Activated naive CD4-positive, alpha-beta T cell treated with anti-CD3 and anti-CD28 coated beads for 36 hours (primary cell): ENCODE measurements around the gene DAD1. TPM values are rescaled to one million over a fixed set of nuclear protein-coding genes. Genes with fewer than 3 reads are reported as not detected.
A peak's percentile ranks its signal among the peaks of the same experiment; 100 is the strongest.

Experiments
- CTCF ChIA-PET: fragments of 350-600 bp; sonication (Branson Sonifier 250); formaldehyde crosslinking; loops from one replicate; lab custom pipeline; 2021; ENCODE audit warnings: antibody characterized with exemption; lab: Charles Lee
- DNase-seq: peaks from one replicate; pipeline ENCODE4 v3.0.0-alpha.2; 2020
- H3K27ac Mint-ChIP-seq: one replicate; pipeline ENCODE4 v1.8.0; 2021; ENCODE audit warnings: mild to moderate bottlenecking, mixed read lengths
- H3K27me3 Mint-ChIP-seq: one replicate; pipeline ENCODE4 v1.8.0; 2021; ENCODE audit warnings: low read depth, mixed read lengths
- H3K36me3 Mint-ChIP-seq: one replicate; pipeline ENCODE4 v1.8.0; 2021; ENCODE audit warnings: low read depth, mixed read lengths
- H3K4me1 Mint-ChIP-seq: one replicate; pipeline ENCODE4 v1.8.0; 2021; ENCODE audit warnings: low read depth, mixed read lengths
- H3K4me3 Mint-ChIP-seq: one replicate; pipeline ENCODE4 v1.8.0; 2021; ENCODE audit warnings: mild to moderate bottlenecking, moderate library complexity, mixed read lengths
- H3K9me3 Mint-ChIP-seq: one replicate; pipeline ENCODE4 v1.8.0; 2021; ENCODE audit warnings: mixed read lengths
- intact Hi-C: fragments of 100-400 bp; cut with micrococcal nuclease; formaldehyde crosslinking; loops from one replicate; pipeline ENCODE4 v1.15.1; 2023
- total RNA-seq, 2 experiments: library from RNA; stranded (reverse); gene quantifications; one replicate each; pipeline ENCODE4 v1.2.3, GENCODE V29; 2021

DAD1 gene
- total RNA-seq, 2 experiments from 2014 or later, result 219 to 226 TPM

DNA sequence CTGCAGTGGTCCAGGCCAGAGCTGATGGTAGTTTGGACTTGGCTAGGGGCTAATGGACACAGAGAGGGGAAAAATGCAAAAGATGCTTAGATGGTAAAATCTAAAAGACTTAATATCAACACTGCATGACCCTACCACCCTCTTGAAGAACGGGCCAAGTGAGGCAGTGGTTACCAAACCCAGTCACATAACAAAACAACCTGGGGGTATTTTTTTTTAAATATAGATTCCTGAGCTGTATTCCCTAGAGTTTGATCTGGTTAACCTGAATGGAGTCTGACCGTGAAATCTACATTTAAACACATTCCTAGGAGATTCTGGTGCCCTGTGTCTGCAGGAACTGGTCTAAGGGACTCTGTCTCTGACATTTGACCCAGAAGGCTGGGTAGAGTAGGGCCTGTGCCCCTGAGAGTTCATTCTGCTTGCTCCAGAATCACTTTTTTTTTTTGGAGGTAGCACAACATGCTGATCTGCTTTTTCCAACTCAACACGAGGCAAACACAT is 24.8 kb upstream of the DAD1 start:
- Mint-ChIP-seq H3K4me1 (no peaks in the 10 kb centered on the region), H3K4me3 (no peak overlapping the region), H3K27me3 (no peaks in the 10 kb centered on the region), H3K9me3 (no peaks in the 10 kb centered on the region), H3K36me3 (peaks cover 12% of the 10 kb centered on the region), H3K27ac (no peak overlapping the region)
- intact Hi-C loops, result no loop called here
- no peak for DNase-seq
- CTCF ChIA-PET, result no interaction called here

GRCh38 chr14:22613106-22613695 is 24.2 kb upstream of the DAD1 start:
- no peaks in the 10 kb centered on the region for H3K27me3 Mint-ChIP-seq
- no peak overlapping the region for H3K27ac Mint-ChIP-seq
- H3K36me3 Mint-ChIP-seq, result peaks cover 12% of the 10 kb centered on the region
- intact Hi-C loops, result no loop called here
- no peaks in the 10 kb centered on the region for H3K9me3 Mint-ChIP-seq
- CTCF ChIA-PET, result no interaction called here
- H3K4me3 Mint-ChIP-seq, result no peak overlapping the region
- no peaks in the 10 kb centered on the region for H3K4me1 Mint-ChIP-seq
- no peak for DNase-seq

DNA sequence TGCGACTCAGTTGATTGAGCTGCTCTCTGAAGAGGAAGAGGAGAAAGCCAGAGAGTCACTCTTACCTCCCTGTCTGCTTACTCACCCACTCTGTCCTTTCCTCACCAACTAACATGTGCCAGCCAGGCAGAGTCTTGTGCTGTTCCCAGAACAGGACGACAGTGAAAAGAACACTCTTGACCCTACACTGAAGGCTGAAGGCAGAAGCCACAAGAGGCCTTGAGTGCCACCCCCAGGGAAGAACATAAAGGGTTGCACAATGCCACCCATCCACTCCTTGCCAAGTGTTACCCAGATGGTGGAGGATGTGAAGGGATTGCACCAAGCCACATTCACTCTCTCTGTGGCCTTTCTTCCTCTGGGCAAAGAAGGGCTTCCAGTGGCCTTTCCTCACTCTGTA is 21.9 kb upstream of the DAD1 start:
- no peak for DNase-seq
- CTCF ChIA-PET, result no interaction called here
- no peaks in the 10 kb centered on the region for H3K9me3 Mint-ChIP-seq
- H3K36me3 Mint-ChIP-seq, result peaks cover 14% of the 10 kb centered on the region
- H3K4me3 Mint-ChIP-seq, result no peak overlapping the region
- H3K4me1 Mint-ChIP-seq, result no peaks in the 10 kb centered on the region
- no peaks in the 10 kb centered on the region for H3K27me3 Mint-ChIP-seq
- no peak overlapping the region for H3K27ac Mint-ChIP-seq
- intact Hi-C loops, result no loop called here

DNA sequence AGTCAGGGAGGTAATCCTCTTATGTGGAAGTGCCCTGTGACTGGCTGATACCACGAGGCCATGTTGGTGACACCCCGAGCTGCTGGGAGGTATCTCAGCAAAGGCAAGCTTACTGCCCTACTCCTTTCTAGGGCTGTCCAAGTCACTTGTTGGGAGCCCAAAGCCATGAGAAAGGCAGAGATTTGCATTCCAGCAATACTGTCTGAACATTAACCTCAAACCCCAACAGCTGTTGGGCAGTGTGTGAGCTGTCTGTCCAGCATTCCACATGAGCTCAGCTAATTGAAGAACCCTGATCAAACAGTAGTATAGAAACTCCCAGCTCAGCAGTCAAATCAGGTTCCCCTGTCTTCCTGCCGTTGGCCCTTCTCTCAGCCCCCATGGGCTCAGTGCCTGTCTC is 18.3 kb upstream of the DAD1 start:
- Mint-ChIP-seq H3K36me3 (peaks cover 21% of the 10 kb centered on the region), H3K27ac (no peak overlapping the region), H3K9me3 (no peaks in the 10 kb centered on the region), H3K4me1 (no peaks in the 10 kb centered on the region), H3K4me3 (no peak overlapping the region), H3K27me3 (no peaks in the 10 kb centered on the region)
- CTCF ChIA-PET, result interaction anchor here (0.5 kb wide), 1 partner anchor 10 kb away, joined by 3 read pairs; no protein-coding TSS in a partner anchor
- DNase-seq, result no peak
- intact Hi-C loops, result no loop called here

- Mint-ChIP-seq H3K4me3 (no peak overlapping the region), H3K36me3 (peaks cover 24% of the 10 kb centered on the region), H3K27me3 (no peaks in the 10 kb centered on the region), H3K4me1 (no peaks in the 10 kb centered on the region), H3K9me3 (no peaks in the 10 kb centered on the region), H3K27ac (no peak overlapping the region)
- intact Hi-C loops, result no loop called here
- DNase-seq, result no peak
- CTCF ChIA-PET, result interaction anchor here (0.6 kb wide), 1 partner anchor 208 kb away, joined by 3 read pairs; no protein-coding TSS in a partner anchor
These were observed 17.4 kb upstream of the DAD1 start for GRCh38 chr14:22606380-22606779.

DNA sequence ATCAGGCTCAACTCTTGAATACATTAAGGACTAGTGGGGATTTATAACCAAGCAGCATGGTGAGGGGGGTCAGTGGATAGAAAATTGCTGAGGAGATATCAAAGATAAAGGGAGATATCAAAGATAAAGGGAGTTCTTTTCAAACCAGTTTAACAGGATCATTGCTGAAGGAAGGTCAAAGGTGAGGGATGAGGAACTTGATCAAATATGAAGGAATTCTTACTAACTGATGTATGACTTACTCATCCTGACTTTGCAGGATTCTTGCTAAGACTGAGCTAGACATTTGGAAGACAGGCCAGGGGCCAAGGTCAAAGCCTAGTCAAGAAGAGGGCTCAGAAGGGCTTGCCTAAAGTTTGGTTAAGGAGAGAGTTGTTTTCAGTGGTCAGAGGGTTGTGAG is 13.8 kb upstream of the DAD1 start:
- CTCF ChIA-PET, result interaction anchor here (0.9 to 3.8 kb wide), 2 partner anchors 13 to 32 kb away, joined by 3 to 24 read pairs; no protein-coding TSS in a partner anchor
- intact Hi-C loops, result no loop called here
- no peaks in the 10 kb centered on the region for H3K9me3 Mint-ChIP-seq
- H3K36me3 Mint-ChIP-seq, result peaks cover 12% of the 10 kb centered on the region
- H3K27me3 Mint-ChIP-seq, result no peaks in the 10 kb centered on the region
- DNase-seq, result no peak
- H3K27ac Mint-ChIP-seq, result no peak overlapping the region
- H3K4me3 Mint-ChIP-seq, result no peak overlapping the region
- peaks cover 23% of the 10 kb centered on the region for H3K4me1 Mint-ChIP-seq

DNA sequence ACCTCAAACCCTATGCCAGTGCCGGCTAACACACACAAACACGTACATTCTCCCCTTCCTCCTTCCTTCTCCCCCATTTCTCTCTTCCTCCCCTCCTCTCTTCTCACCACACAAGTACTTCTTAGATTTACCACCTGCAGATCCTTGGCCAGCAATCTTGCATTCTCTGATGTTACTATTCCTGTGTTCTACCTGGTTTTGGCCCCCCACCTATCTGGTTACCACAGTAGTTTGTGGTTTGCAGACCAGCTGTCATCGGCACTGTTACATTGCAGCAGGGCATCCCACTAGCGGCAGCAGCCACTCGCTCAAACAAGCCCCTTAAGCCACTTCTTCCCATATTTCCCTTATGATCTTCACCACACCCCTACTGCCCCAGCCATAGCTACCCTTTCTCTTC is 13.0 kb upstream of the DAD1 start:
- intact Hi-C loops, result no loop called here
- Mint-ChIP-seq H3K9me3 (no peaks in the 10 kb centered on the region), H3K4me1 (peaks cover 23% of the 10 kb centered on the region), H3K27me3 (no peaks in the 10 kb centered on the region), H3K4me3 (no peak overlapping the region), H3K36me3 (peaks cover 10% of the 10 kb centered on the region), H3K27ac (no peak overlapping the region)
- DNase-seq, result no peak
- CTCF ChIA-PET, result interaction anchor here (1.3 to 3.8 kb wide), 3 partner anchors 12 to 46 kb away, joined by 3 to 24 read pairs (median 14); partner anchors contain the start of gene DAD1

- H3K9me3 Mint-ChIP-seq, result no peaks in the 10 kb centered on the region
- H3K27me3 Mint-ChIP-seq, result no peaks in the 10 kb centered on the region
- CTCF ChIA-PET, result interaction anchor here (0.7 to 3.8 kb wide), 5 partner anchors 12 to 99 kb away, joined by 3 to 24 read pairs (median 5); partner anchors contain the start of gene DAD1
- no peak for DNase-seq
- peaks cover 23% of the 10 kb centered on the region for H3K4me1 Mint-ChIP-seq
- intact Hi-C loops, result no loop called here
- no peak overlapping the region for H3K4me3 Mint-ChIP-seq
- peaks cover 10% of the 10 kb centered on the region for H3K36me3 Mint-ChIP-seq
- H3K27ac Mint-ChIP-seq, result no peak overlapping the region
These were observed 12.4 kb upstream of the DAD1 start for GRCh38 chr14:22601456-22601855.

DNA sequence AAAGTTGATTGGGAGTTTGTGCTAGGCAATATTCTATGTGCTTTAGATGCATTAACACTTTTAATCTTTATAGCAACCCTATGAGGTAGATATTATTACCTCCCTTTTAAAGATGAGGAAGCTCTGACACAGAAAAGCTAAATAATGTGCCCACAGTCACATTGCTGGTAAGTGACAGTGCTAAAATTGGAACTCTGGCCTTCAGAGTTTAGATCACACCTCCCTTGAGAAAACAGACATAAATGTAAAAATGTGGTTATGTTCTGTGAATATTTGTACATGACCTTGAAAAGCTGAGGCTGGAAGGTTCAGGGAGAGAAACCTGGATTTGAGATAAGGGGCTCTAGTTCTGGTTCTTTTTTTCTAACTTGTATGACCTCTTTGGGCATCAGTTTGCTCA is 11.0 kb upstream of the DAD1 start:
- CTCF ChIA-PET, result interaction anchor here (1.0 to 3.8 kb wide), 7 partner anchors 10 to 300 kb away, joined by 3 to 24 read pairs (median 5); partner anchors contain the start of genes DAD1 and OR6J1
- peaks cover 8% of the 10 kb centered on the region for H3K36me3 Mint-ChIP-seq
- H3K27ac Mint-ChIP-seq, result no peak overlapping the region
- no peaks in the 10 kb centered on the region for H3K9me3 Mint-ChIP-seq
- H3K4me1 Mint-ChIP-seq, result peaks cover 23% of the 10 kb centered on the region
- no peak for DNase-seq
- no peaks in the 10 kb centered on the region for H3K27me3 Mint-ChIP-seq
- intact Hi-C loops, result no loop called here
- no peak overlapping the region for H3K4me3 Mint-ChIP-seq

DNA sequence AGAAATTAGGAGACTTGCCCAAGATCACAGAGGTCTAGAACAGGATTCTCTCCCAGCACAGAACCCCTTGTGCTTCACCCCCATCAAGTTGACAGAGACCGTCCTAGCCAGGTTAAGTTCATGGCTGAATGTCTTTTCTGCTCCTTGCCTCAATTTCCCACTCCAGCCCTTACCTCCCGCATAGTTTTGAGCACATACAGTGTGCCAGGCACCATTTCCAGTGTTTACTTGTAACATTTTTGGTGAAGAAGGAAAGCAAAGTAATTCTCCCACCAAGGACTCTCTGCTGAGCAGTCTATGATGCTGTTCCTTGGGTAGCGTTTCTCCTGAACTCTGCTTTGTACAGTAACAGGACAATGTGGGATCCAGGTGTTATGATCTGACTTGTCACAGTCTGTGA is 10.3 kb upstream of the DAD1 start:
- intact Hi-C loops, result loop anchor here (2.0 kb wide), 2 partner anchors 53 to 1291 kb away; no protein-coding TSS in a partner anchor
- H3K4me3 Mint-ChIP-seq, result peak overlapping the region; percentile 90
- H3K27me3 Mint-ChIP-seq, result no peaks in the 10 kb centered on the region
- CTCF ChIA-PET, result interaction anchor here (0.6 to 4.3 kb wide), 10 partner anchors 10 to 301 kb away, joined by 3 to 33 read pairs (median 8); partner anchors contain the start of genes DAD1 and OR6J1
- H3K36me3 Mint-ChIP-seq, result peaks cover 8% of the 10 kb centered on the region
- peaks cover 24% of the 10 kb centered on the region for H3K4me1 Mint-ChIP-seq
- H3K9me3 Mint-ChIP-seq, result no peaks in the 10 kb centered on the region
- no peak for DNase-seq
- peak overlapping the region; percentile 72 for H3K27ac Mint-ChIP-seq

- H3K27ac Mint-ChIP-seq, result peak overlapping the region; percentile 72
- intact Hi-C loops, result loop anchor here (1.0 to 2.0 kb wide), 3 partner anchors 10 to 1290 kb away; partner anchors contain the start of gene DAD1
- no peaks in the 10 kb centered on the region for H3K9me3 Mint-ChIP-seq
- peaks cover 8% of the 10 kb centered on the region for H3K36me3 Mint-ChIP-seq
- peak overlapping the region; percentile 90 for H3K4me3 Mint-ChIP-seq
- DNase-seq, result peak; percentile 74
- peaks cover 28% of the 10 kb centered on the region for H3K4me1 Mint-ChIP-seq
- no peaks in the 10 kb centered on the region for H3K27me3 Mint-ChIP-seq
- CTCF ChIA-PET, result interaction anchor here (0.6 to 4.3 kb wide), 11 partner anchors 9 to 302 kb away, joined by 3 to 33 read pairs (median 4); partner anchors contain the start of gene DAD1
These were observed 9.8 kb upstream of the DAD1 start for GRCh38 chr14:22598896-22599244.

- Mint-ChIP-seq H3K27ac (peak within 1 kb of the TSS; percentile 72), H3K4me3 (peak within 1 kb of the TSS; percentile 90), H3K27me3 (no peaks in the 10 kb centered on the region), H3K9me3 (no peaks in the 10 kb centered on the region), H3K36me3 (peaks cover 8% of the 10 kb centered on the region), H3K4me1 (peaks cover 28% of the 10 kb centered on the region)
- peak; percentile 75 for DNase-seq
- CTCF ChIA-PET, result interaction anchor here (0.6 to 4.3 kb wide), 10 partner anchors 9 to 233 kb away, joined by 3 to 33 read pairs (median 4); partner anchors contain the start of gene DAD1
- intact Hi-C loops, result loop anchor here (1.0 to 2.0 kb wide), 3 partner anchors 9 to 1289 kb away; partner anchors contain the start of gene DAD1
These were observed 9.3 kb upstream of the DAD1 start, which contains the start of gene ABHD4 for GRCh38 chr14:22598099-22598895. TSS of gene ABHD4 (plus strand) at chr14:22598300. CDS start at chr14:22598307, 7 bp downstream.
